ENCODE results near the gene LBR. TPM values are rescaled to one million over a fixed set of nuclear protein-coding genes. Genes with fewer than 3 reads are reported as not detected.

The LBR gene
- total RNA-seq, 2 experiments from 2014 or later: 147 TPM

- ChIA-PET CTCF (interaction anchor here (1.0 to 4.0 kb wide), 3 partner anchors 15 to 26 kb away, joined by 3 to 17 read pairs (median 8); no protein-coding TSS in a partner anchor), POLR2A (interaction anchor here (0.6 to 3.2 kb wide), 6 partner anchors 16 to 633 kb away, joined by 4 to 18 read pairs (median 6); partner anchors contain the start of gene H3-3A)
These were observed 1.1 kb upstream of the LBR start for GRCh38 chr1:225428881-225429455.

GRCh38 chr1:225428068-225428880 lies 436 bp upstream of the LBR start:
- CTCF ChIA-PET: interaction anchor here (0.9 to 4.0 kb wide), 4 partner anchors 14 to 26 kb away, joined by 3 to 17 read pairs (median 6); no protein-coding TSS in a partner anchor
- POLR2A ChIA-PET: interaction anchor here (0.6 to 3.2 kb wide), 6 partner anchors 16 to 634 kb away, joined by 4 to 18 read pairs (median 6); partner anchors contain the start of gene H3-3A

DNA sequence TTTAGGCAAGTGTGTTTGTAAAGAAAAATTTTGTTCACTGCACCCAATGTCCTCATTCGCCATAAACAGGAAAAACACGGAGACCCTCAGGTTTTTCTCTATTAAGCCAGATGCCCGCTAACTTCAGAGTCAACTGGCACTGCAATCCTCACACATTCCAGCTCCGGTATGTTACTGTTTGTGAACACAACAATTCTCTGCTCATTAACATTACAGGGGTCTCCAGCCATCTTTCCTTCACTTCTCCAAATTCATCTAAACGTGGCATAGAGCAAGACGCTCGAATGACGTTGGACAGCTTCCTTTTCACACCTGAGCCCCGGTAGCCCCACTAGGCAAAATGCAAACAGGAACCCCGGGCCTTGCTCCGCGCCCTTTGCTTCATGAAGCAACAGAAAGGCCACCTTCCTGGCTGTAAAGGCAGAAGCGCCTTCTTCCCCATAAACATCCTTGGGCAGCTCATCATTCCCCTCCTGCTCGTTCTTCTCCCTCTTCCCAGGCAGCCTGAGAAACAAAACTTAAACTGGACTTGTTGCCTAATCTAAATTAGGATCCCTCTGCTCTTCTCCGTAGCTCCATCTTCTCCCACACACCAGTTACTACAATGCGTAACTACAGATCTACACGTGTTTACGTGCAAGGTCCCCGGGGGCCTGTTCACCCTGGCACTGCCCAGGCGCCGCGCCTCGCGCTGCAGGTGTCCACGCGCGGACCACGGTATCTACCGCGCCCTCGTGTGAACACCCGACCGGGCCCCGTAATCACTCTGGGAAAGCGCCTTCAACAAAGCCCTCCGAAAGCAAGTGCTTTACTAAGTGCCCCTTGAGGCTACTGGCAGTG lies 1.2 kb downstream of the LBR start:
- CTCF ChIA-PET: interaction anchor here (1.2 to 4.0 kb wide), 3 partner anchors 17 to 28 kb away, joined by 3 to 17 read pairs (median 8); no protein-coding TSS in a partner anchor
- POLR2A ChIA-PET: interaction anchor here (0.7 to 3.2 kb wide), 5 partner anchors 15 to 41 kb away, joined by 3 to 17 read pairs (median 7); no protein-coding TSS in a partner anchor

- ChIA-PET CTCF (interaction anchor here (0.6 to 4.0 kb wide), 3 partner anchors 15 to 49 kb away, joined by 3 to 17 read pairs (median 3); no protein-coding TSS in a partner anchor), POLR2A (interaction anchor here (0.6 to 2.9 kb wide), 3 partner anchors 11 to 1514 kb away, joined by 4 to 16 read pairs (median 8); no protein-coding TSS in a partner anchor)
These were observed 2.5 kb downstream of the LBR start for GRCh38 chr1:225425201-225425786.

GRCh38 chr1:225424562-225425200 lies 3.2 kb downstream of the LBR start:
- CTCF ChIA-PET: interaction anchor here (1.3 to 4.0 kb wide), 2 partner anchors 20 to 50 kb away, joined by 3 to 17 read pairs; no protein-coding TSS in a partner anchor
- POLR2A ChIA-PET: interaction anchor here (0.6 to 2.9 kb wide), 2 partner anchors 12 to 20 kb away, joined by 8 to 16 read pairs; no protein-coding TSS in a partner anchor

- ChIA-PET CTCF (no interaction called here), POLR2A (no interaction called here)
These were observed 4.4 kb downstream of the LBR start for GRCh38 chr1:225423518-225423855.

GRCh38 chr1:225422795-225423517 lies 4.9 kb downstream of the LBR start:
- POLR2A ChIA-PET: no interaction called here
- CTCF ChIA-PET: no interaction called here

GRCh38 chr1:225422031-225422605 lies 5.7 kb downstream of the LBR start:
- CTCF ChIA-PET: no interaction called here
- POLR2A ChIA-PET: no interaction called here

- CTCF ChIA-PET: no interaction called here
- POLR2A ChIA-PET: interaction anchor here (0.6 kb wide), 1 partner anchor 41 kb away, joined by 3 read pairs; no protein-coding TSS in a partner anchor
These were observed 9.2 kb downstream of the LBR start for GRCh38 chr1:225418598-225418997.

DNA sequence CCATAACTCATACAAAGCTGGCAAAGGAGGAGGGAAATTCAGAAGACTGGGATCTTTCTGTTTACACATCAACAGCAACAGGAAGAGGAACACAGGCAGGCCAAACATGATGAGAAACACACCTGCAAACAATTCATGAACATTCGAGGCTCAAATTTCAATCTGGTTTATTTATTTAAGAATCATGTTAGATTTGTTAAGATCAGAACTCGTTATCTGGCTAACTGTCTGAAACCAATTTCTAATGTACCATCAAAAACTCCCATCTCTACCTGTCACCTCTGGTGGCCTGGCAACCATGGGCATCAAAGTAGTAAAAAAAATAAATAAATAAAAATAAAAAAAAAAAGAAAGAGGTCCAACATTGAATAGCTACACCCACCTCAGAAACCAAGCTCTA lies 9.8 kb downstream of the LBR start:
- ChIA-PET CTCF (no interaction called here), POLR2A (interaction anchor here (0.6 kb wide), 1 partner anchor 41 kb away, joined by 3 read pairs; no protein-coding TSS in a partner anchor)

DNA sequence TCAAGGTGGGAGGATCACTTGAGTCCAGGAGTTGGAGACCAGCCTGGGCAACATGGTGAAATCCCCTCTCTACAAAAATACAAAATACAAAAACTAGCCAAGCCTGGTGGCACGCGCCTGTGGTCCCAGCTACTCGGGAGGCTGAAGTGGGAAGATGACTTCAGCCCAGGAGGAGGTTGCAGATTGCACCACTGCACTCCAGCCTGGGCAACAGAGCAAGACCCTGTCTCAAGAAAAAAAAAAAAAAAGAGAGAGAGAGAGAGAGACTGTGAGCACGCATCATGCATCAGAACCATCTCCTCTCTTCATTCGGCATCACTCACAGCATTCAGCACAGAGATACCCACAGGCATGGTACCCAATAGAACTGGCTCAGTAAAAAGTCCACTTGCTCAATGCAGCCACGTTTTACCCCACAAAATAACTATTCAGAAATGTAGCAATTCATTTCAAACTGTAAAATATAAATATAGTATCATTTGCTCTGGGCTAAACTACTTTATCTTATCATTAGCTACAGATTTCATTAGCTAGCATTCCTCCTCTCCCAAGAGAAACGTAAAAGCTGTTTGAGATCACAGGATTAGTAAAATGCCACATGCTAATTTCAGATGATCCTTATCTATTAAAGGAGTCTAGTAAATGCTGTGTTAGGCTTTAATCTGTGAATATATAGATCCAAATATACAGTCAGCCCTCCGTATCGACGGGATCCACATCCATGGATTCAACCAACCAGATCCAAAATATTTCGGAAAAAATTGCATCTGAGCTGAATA lies 11.7 kb downstream of the LBR start:
- POLR2A ChIA-PET: no interaction called here
- CTCF ChIA-PET: interaction anchor here (0.7 to 1.1 kb wide), 2 partner anchors 16 to 462 kb away, joined by 4 to 5 read pairs; no protein-coding TSS in a partner anchor

- ChIA-PET POLR2A (no interaction called here), CTCF (interaction anchor here (0.7 to 1.1 kb wide), 2 partner anchors 16 to 463 kb away, joined by 4 to 5 read pairs; no protein-coding TSS in a partner anchor)
These were observed 12.5 kb downstream of the LBR start for GRCh38 chr1:225415307-225415706.

GRCh38 chr1:225413708-225414375 lies 14.0 kb downstream of the LBR start:
- CTCF ChIA-PET: interaction anchor here (1.3 kb wide), 1 partner anchor 15 kb away, joined by 3 read pairs; no protein-coding TSS in a partner anchor
- POLR2A ChIA-PET: no interaction called here

GRCh38 chr1:225412803-225413351 lies 15.0 kb downstream of the LBR start:
- ChIA-PET CTCF (no interaction called here), POLR2A (no interaction called here)

DNA sequence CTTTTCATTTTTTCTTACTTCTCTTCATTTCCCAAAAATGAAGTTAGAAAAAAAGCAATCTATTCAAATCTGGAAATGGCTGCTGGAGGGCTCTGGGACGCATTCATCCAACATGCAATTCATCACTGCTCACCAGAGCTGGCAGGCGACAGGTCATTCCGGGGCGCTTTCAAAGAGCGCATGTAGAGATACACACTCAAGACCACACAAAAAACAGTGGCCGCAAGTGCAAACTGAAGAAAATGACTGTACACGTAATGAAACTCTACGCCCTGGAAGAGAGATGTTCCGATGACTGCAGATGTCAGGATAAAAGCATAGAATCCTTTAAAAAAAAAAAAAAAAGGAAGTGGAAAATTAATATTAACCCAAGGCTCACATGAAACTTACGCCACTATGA lies 15.5 kb downstream of the LBR start:
- CTCF ChIA-PET: no interaction called here
- POLR2A ChIA-PET: no interaction called here

- CTCF ChIA-PET: interaction anchor here (0.7 kb wide), 1 partner anchor 16 kb away, joined by 3 read pairs; no protein-coding TSS in a partner anchor
- POLR2A ChIA-PET: no interaction called here
These were observed 17.8 kb downstream of the LBR start for GRCh38 chr1:225410036-225410435.
